Stimulated activated CD8-positive, alpha-beta memory T cell treated with anti-CD3 and anti-CD28 coated beads, Interleukin-12 subunit alpha, Interleukin-12 subunit beta, amount 100 ng/mL, for 4 hours (primary cell): ENCODE measurements around the gene LCOR.
"Not testable (repeated sequence)": the region's sequence is repeated elsewhere in the genome, so short reads cannot be mapped to it uniquely, and the experiment has no call there.

Source experiments
- DNase-seq: peaks from one replicate; pipeline ENCODE4 v3.0.0-alpha.2; 2020; ENCODE audit warnings: low read depth

Gene LCOR

GRCh38 chr10:96831867-96832720 lies at the start of gene LCOR:
LCOR (plus strand) TSS chr10:96832298; CDS start chr10:96949058, 116,760 bp downstream.
- peak; percentile 76 for DNase-seq

GRCh38 chr10:96784253-96784652 lies 47.8 kb upstream of the LCOR start:
- no peak for DNase-seq

- no peak for DNase-seq
Observed at GRCh38 chr10:96789571-96790108, 42.5 kb upstream of the LCOR start.

- no peak for DNase-seq
Observed at GRCh38 chr10:96791902-96792301, 40.2 kb upstream of the LCOR start.

- DNase-seq = no peak
Observed at GRCh38 chr10:96794836-96795733, 37.0 kb upstream of the LCOR start.

- DNase-seq = no peak
Observed at GRCh38 chr10:96797485-96797884, 34.6 kb upstream of the LCOR start.

GRCh38 chr10:96803288-96803664 lies 28.8 kb upstream of the LCOR start:
- no peak for DNase-seq

- DNase-seq = no peak
Observed at GRCh38 chr10:96814264-96814663, 17.8 kb upstream of the LCOR start.

- not testable (repeated sequence) for DNase-seq
Observed at GRCh38 chr10:96818971-96819370, 13.1 kb upstream of the LCOR start.

- no peak for DNase-seq
Observed at GRCh38 chr10:96820765-96821164, 11.3 kb upstream of the LCOR start.

GRCh38 chr10:96826438-96826837 lies 5.7 kb upstream of the LCOR start:
- DNase-seq = no peak

GRCh38 chr10:96828609-96829008 lies 3.5 kb upstream of the LCOR start:
- no peak for DNase-seq

GRCh38 chr10:96829029-96829773 lies 2.9 kb upstream of the LCOR start:
- DNase-seq = no peak

GRCh38 chr10:96830511-96831199 lies 1.4 kb upstream of the LCOR start:
- peak; percentile 56 for DNase-seq

- no peak for DNase-seq
Observed at GRCh38 chr10:96831200-96831866, 765 bp upstream of the LCOR start.

GRCh38 chr10:96832721-96833219 lies 672 bp downstream of the LCOR start:
- DNase-seq = peak; percentile 81

GRCh38 chr10:96833220-96834001 lies 1.3 kb downstream of the LCOR start:
- no peak for DNase-seq

- no peak for DNase-seq
Observed at GRCh38 chr10:96834120-96834519, 2.0 kb downstream of the LCOR start.

GRCh38 chr10:96835899-96836298 lies 3.8 kb downstream of the LCOR start:
- DNase-seq = no peak

GRCh38 chr10:96838529-96838928 lies 6.4 kb downstream of the LCOR start:
- DNase-seq = no peak
